Lower leg skin (tissue), 3 donors: ENCODE measurements around the gene MEGF6.

Source experiments
- CTCF ChIP-seq, 3 donors: fragments of 450-650 bp; IDR thresholded peaks; one replicate each; pipeline ENCODE4 v1.5.1; 2016; ENCODE audit warnings: antibody characterized with exemption in 3 of 3, mild to moderate bottlenecking in 3 of 3, moderate library complexity in 2 of 3
- POLR2A ChIP-seq, 2 donors: fragments of 450-650 bp; IDR thresholded peaks; one replicate each; pipeline ENCODE4 v1.6.1; 2016 to 2017; ENCODE audit warnings: antibody characterized with exemption in 2 of 2, mild to moderate bottlenecking in 1 of 2, moderate library complexity in 1 of 2

GRCh38 chr1:3516481-3516869, 94.8 kb downstream of the MEGF6 start:
- no peak for TF ChIP-seq CTCF (IDR thresholded peaks at IDR 0.05)
- TF ChIP-seq POLR2A (IDR thresholded peaks at IDR 0.05) = no peak
